SU-DHL-6 (cell line): ENCODE data around the gene METRN.

Experiments
- H2AFZ ChIP-seq: fragments of 200-600 bp; sonication (generic); 2 replicates; pipeline ENCODE4 v1.6.1; 2014; ENCODE audit warnings: low read depth, mild to moderate bottlenecking, moderate library complexity, mixed read lengths, antibody characterized with exemption, low read length; ENCODE audit not compliant: severe bottlenecking
- H3F3A ChIP-seq: fragments of 200-600 bp; shearing (Covaris generic); 2 replicates; pipeline ENCODE4 v1.6.0; 2016; ENCODE audit warnings: antibody characterized with exemption, mild to moderate bottlenecking; ENCODE audit not compliant: insufficient read depth
- H3K27ac ChIP-seq: fragments of 200-600 bp; sonication (generic); 2 replicates; pipeline ENCODE4 v1.5.1; 2016; ENCODE audit warnings: low read depth, mild to moderate bottlenecking, low read length, moderate library complexity, mixed read lengths
- H3K27me3 ChIP-seq: fragments of 200-600 bp; sonication (generic), shearing (Covaris generic); 2 replicates; pipeline ENCODE4 v1.6.0; 2014; ENCODE audit warnings: mild to moderate bottlenecking, low read length
- H3K36me3 ChIP-seq: fragments of 200-600 bp; sonication (generic); 2 replicates; pipeline ENCODE4 v1.6.1; 2014; ENCODE audit warnings: mild to moderate bottlenecking, low read length, mixed read lengths
- H3K4me2 ChIP-seq: fragments of 300-600, 200-600 bp; shearing (Covaris generic), sonication (generic); 2 replicates; pipeline ENCODE4 v1.6.0; 2014; ENCODE audit warnings: low read length, low read depth, mild to moderate bottlenecking; ENCODE audit not compliant: poor library complexity, severe bottlenecking
- H3K4me3 ChIP-seq: fragments of 200-600 bp; sonication (generic); 2 replicates; pipeline ENCODE4 v1.5.1; 2014; ENCODE audit warnings: antibody characterized with exemption, low read length, mild to moderate bottlenecking, mixed read lengths; ENCODE audit not compliant: insufficient read depth, poor library complexity, severe bottlenecking
- H3K79me2 ChIP-seq: fragments of 200-600 bp; sonication (generic); 2 replicates; pipeline ENCODE4 v1.6.1; 2014; ENCODE audit warnings: mild to moderate bottlenecking, low read length, moderate library complexity; ENCODE audit not compliant: insufficient read depth
- H3K9ac ChIP-seq: fragments of 200-600 bp; sonication (generic); 2 replicates; pipeline ENCODE4 v1.7.0; 2014; ENCODE audit warnings: mild to moderate bottlenecking, low read length
- H3K9me2 ChIP-seq: fragments of 200-600 bp; sonication (generic); replicated peaks from 2 replicates; pipeline ENCODE4 v1.6.1; 2014; ENCODE audit warnings: low read length; ENCODE audit not compliant: insufficient read depth
- H3K9me3 ChIP-seq: fragments of 200-600 bp; sonication (generic); 2 replicates; pipeline ENCODE4 v1.6.1; 2014; ENCODE audit warnings: low read length, mixed read lengths; ENCODE audit not compliant: insufficient read depth
- H4K20me1 ChIP-seq: fragments of 200-600 bp; sonication (generic); 2 replicates; pipeline ENCODE4 v1.6.1; 2014; ENCODE audit warnings: low read depth, mild to moderate bottlenecking, antibody characterized with exemption, low read length, moderate library complexity, mixed read lengths
- EZH2phosphoT487 ChIP-seq: fragments of 200-600 bp; sonication (generic), shearing (Covaris generic); conservative IDR thresholded peaks from 2 replicates; pipeline ENCODE4 v1.6.1; 2018; ENCODE audit warnings: mild to moderate bottlenecking, antibody characterized with exemption, low read length, moderate library complexity, mixed read lengths
- TF ChIP-seq, protein P1 (sequence below): fragments of 200-600 bp; sonication (generic); IDR thresholded peaks from one replicate; pipeline ENCODE4 v1.5.1; 2017; ENCODE audit warnings: antibody characterized with exemption, mild to moderate bottlenecking, low read length, moderate library complexity; ENCODE audit not compliant: insufficient read depth, poor library complexity, severe bottlenecking

Gene METRN

DNA sequence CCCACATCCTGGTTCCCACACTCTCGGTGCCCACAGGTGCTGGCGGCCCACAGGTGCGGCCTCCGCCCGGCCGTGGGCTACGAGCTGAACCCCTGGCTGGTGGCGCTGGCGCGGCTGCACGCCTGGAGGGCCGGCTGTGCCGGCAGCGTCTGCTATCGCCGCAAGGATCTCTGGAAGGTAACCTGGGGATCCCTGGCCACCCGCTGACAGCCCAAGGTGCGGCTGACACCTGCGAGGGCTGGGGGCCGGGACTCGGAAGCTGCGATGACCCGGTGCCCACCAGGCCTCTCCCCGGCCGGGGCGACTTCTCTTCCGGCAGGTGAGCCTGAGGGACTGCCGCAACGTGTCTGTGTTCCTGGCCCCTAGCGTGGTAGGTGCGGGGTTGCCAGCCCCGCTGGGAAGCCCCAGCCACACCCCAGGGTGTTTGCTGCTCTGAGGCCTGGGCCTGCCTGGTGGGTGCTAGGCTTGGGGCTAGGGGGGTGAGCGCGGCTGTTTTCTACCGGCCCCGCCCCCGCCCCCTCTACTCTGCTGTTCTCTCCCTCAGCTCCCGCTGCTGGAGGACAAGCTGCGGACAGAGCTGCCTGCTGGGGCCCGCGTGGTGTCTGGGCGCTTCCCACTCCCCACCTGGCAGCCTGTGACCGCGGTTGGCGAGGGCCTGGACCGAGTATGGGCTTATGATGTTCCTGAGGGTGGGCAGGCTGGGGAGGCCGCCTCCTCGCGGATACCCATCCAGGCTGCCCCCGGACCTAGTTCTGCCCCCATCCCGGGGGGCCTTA lies 7.0 kb downstream of the METRN start:
- Histone ChIP-seq H3K4me3 (peak overlapping the region; percentile 80), H2AFZ (no peak overlapping the region), H3K9me3 (no peaks in the 10 kb centered on the region), H3K27me3 (no peaks in the 10 kb centered on the region), H3F3A (peaks cover 12% of the 10 kb centered on the region), H3K27ac (no peak overlapping the region), H3K4me2 (peak overlapping the region; percentile 61), H3K79me2 (no peaks in the 10 kb centered on the region), H3K9me2 (no peaks in the 10 kb centered on the region), H3K9ac (peak overlapping the region; percentile 99; the same call in 1 of the 2 replicates), H4K20me1 (no peaks in the 10 kb centered on the region; the same call in 1 of the 2 replicates), H3K36me3 (no peaks in the 10 kb centered on the region)
- no peak for TF ChIP-seq EZH2phosphoT487
- TF ChIP-seq, protein P1, sequence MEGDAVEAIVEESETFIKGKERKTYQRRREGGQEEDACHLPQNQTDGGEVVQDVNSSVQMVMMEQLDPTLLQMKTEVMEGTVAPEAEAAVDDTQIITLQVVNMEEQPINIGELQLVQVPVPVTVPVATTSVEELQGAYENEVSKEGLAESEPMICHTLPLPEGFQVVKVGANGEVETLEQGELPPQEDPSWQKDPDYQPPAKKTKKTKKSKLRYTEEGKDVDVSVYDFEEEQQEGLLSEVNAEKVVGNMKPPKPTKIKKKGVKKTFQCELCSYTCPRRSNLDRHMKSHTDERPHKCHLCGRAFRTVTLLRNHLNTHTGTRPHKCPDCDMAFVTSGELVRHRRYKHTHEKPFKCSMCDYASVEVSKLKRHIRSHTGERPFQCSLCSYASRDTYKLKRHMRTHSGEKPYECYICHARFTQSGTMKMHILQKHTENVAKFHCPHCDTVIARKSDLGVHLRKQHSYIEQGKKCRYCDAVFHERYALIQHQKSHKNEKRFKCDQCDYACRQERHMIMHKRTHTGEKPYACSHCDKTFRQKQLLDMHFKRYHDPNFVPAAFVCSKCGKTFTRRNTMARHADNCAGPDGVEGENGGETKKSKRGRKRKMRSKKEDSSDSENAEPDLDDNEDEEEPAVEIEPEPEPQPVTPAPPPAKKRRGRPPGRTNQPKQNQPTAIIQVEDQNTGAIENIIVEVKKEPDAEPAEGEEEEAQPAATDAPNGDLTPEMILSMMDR: no peak

DNA sequence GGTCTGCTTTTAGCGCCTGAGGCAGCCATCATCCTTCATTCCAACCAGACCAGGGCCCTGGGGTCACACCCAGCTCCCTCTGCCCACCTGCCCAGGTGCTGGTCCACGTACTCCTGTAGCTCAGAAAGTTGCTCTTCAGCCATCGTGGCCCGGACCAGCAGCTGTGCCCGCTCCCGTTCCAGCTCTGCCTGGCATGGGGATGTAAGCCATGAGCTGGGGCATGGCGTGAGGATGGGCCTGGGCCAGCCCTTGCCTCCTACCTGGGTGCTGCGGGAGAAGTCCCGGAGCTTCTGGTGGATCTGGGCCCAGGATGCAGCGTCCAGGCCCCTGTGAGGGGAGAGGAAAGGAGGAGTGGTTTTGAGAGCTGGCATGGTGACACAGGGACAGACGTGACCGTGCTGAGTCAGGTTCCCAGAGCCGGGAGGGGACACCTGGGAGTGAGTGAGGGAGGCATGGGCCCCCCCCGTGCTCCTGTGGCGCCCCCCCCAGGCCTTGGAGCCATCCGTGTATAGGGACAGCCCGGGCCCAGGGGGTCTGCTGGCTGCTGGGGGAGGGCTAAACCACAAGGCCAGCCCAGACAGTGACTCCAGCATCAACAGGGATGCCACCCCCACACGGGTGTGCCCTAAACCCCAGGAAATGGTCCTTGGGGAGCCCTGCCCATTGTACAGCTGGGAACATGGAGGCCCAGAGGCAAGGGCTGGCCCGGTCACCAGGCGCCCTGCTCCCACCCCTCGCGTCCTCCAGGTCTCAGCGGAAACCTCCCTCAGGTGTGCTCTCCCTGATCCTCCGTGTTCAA lies 8.1 kb downstream of the METRN start:
- Histone ChIP-seq H3K9me2 (no peaks in the 10 kb centered on the region), H3K27me3 (no peaks in the 10 kb centered on the region), H3K79me2 (no peaks in the 10 kb centered on the region), H3K4me2 (no peak overlapping the region), H3F3A (peaks cover 14% of the 10 kb centered on the region), H4K20me1 (no peaks in the 10 kb centered on the region; the same call in 1 of the 2 replicates), H3K27ac (no peak overlapping the region), H3K4me3 (no peak overlapping the region), H3K36me3 (no peaks in the 10 kb centered on the region), H3K9ac (no peak overlapping the region), H3K9me3 (no peaks in the 10 kb centered on the region), H2AFZ (no peak overlapping the region)
- TF ChIP-seq EZH2phosphoT487: no peak
- TF ChIP-seq, protein P1: no peak

DNA sequence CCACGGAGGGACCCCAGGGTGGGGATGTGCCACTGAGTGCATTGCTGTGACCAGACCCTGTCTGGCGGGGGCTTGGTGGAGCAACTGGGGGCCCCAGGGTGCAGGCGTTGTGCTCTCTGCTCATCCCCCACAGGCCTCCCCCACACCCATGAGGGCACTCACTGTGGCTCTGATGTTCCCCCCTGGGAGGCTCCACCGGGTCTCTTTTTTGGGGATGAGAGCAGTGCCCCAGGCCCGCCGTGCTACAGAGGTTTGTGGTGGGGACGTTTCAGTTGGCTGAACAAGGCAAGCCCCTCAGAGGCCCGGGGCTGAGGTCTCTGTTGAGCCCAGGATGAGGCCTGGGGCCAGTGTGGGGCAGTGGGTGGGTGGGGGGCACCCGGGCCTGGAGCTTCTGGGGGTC lies 8.8 kb downstream of the METRN start:
- Histone ChIP-seq H3K27ac (peak overlapping the region; percentile 39), H3F3A (peaks cover 14% of the 10 kb centered on the region), H3K9me2 (no peaks in the 10 kb centered on the region), H3K4me2 (no peak overlapping the region), H3K36me3 (no peaks in the 10 kb centered on the region), H3K9me3 (no peaks in the 10 kb centered on the region), H2AFZ (no peak overlapping the region), H3K79me2 (no peaks in the 10 kb centered on the region), H3K27me3 (no peaks in the 10 kb centered on the region), H4K20me1 (no peaks in the 10 kb centered on the region; the same call in 1 of the 2 replicates), H3K9ac (no peak overlapping the region), H3K4me3 (no peak overlapping the region)
- TF ChIP-seq EZH2phosphoT487: no peak
